GM12878 (cell line): ENCODE measurements around the gene CNTNAP2.

Experiments used
- ASH2L ChIP-seq: fragments of 300-600, 200-600 bp; sonication (generic); IDR thresholded peaks from 2 replicates; pipeline ENCODE4 v1.6.1; 2017; ENCODE audit warnings: low read depth, mild to moderate bottlenecking, borderline replicate concordance
- BACH1 ChIP-seq: fragments of 450-650 bp; IDR thresholded peaks from 2 replicates; pipeline ENCODE4 v1.6.1; 2017; ENCODE audit warnings: mild to moderate bottlenecking, borderline replicate concordance
- CTCF ChIP-seq, 3 experiments: IDR thresholded peaks in 2 of 3; conservative IDR thresholded peaks in 1 of 3; 2 replicates each; pipeline ENCODE4 v1.5.1; 2011; ENCODE audit warnings: low read depth in 3 of 3, low read length in 3 of 3, mild to moderate bottlenecking in 3 of 3, control low read depth in 2 of 3, moderate library complexity in 2 of 3, inconsistent platforms in 1 of 3, mixed read lengths in 1 of 3; ENCODE audit not compliant: control insufficient read depth in 2 of 3, insufficient read depth in 1 of 3; ENCODE audit errors: extremely low read depth in 1 of 3
- DPF2 ChIP-seq: fragments of 450-650 bp; IDR thresholded peaks from 2 replicates; pipeline ENCODE4 v1.6.1; 2017; ENCODE audit warnings: mild to moderate bottlenecking
- NFYB ChIP-seq: IDR thresholded peaks from 2 replicates; pipeline ENCODE4 v1.6.1; 2011; ENCODE audit warnings: low read depth, mild to moderate bottlenecking, low read length, improper control_type of control experiment, moderate library complexity; ENCODE audit not compliant: insufficient read depth
- RAD21 ChIP-seq: IDR thresholded peaks from 2 replicates; pipeline ENCODE4 v1.6.1; 2011; ENCODE audit warnings: mild to moderate bottlenecking, low read depth, low read length, moderate library complexity; ENCODE audit not compliant: insufficient read depth
- RCOR1 ChIP-seq: conservative IDR thresholded peaks from 2 replicates; pipeline ENCODE4 v1.6.1; 2012; ENCODE audit warnings: low read depth, low read length, improper control_type of control experiment
- REST ChIP-seq: IDR thresholded peaks from 2 replicates; pipeline ENCODE4 v1.6.1; 2012; ENCODE audit warnings: mild to moderate bottlenecking, low read depth, low read length
- SKIL ChIP-seq: fragments of 450-650 bp; IDR thresholded peaks from 2 replicates; pipeline ENCODE4 v1.6.1; 2017; ENCODE audit warnings: mild to moderate bottlenecking, low read depth, inconsistent platforms; ENCODE audit not compliant: poor library complexity, severe bottlenecking
- SMARCA5 ChIP-seq: fragments of 450-650 bp; IDR thresholded peaks from 2 replicates; pipeline ENCODE4 v1.6.1; 2017; ENCODE audit warnings: mild to moderate bottlenecking
- USF2 ChIP-seq: IDR thresholded peaks from 2 replicates; pipeline ENCODE4 v1.6.1; 2011; ENCODE audit warnings: low read depth, low read length, improper control_type of control experiment, borderline replicate concordance
- ZNF384 ChIP-seq: IDR thresholded peaks from 2 replicates; pipeline ENCODE4 v1.6.1; 2012; ENCODE audit warnings: low read depth, mild to moderate bottlenecking, low read length, improper control_type of control experiment, borderline replicate concordance
- TF ChIP-seq, protein P1 (sequence below): IDR thresholded peaks from 2 replicates; pipeline ENCODE4 v1.6.1; 2011; ENCODE audit warnings: mild to moderate bottlenecking, low read depth, low read length, moderate library complexity; ENCODE audit not compliant: insufficient replicate concordance
- TF ChIP-seq, protein P2 (sequence below): IDR thresholded peaks from 2 replicates; pipeline ENCODE4 v1.6.1; 2012; ENCODE audit warnings: low read length, inconsistent platforms

DNA sequence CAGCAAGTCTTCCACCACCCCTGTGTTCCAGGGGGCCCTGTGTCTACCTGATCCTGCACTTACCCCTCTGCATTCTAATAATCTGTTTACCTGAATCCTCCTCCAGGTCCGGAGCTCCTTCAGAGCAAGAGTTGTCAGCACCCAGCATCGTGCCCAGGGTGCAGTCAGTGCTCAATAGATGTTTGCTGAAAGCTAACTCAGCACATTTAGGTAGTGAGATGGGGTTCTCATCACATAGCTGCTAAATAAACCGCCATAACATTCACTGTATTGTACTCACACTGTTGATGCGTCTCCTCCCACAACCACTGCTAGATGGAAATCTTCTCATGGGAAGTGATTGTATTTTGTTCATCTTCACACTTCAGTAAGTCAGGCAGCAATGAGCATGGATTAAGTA, 2097.5 kb downstream of the CNTNAP2 start:
- TF ChIP-seq USF2 (no peak), RAD21 (no peak), REST (no peak), SMARCA5 (no peak), CTCF (IDR thresholded peaks at IDR 0.05 in 2 of 3, conservative IDR thresholded peaks at IDR 0.05 in 1 of 3; ENCODE audit: control insufficient read depth in 2 of 3, extremely low read depth in 1 of 3, insufficient read depth in 1 of 3, low read depth in 3 of 3, low read length in 3 of 3) (no peak), NFYB (no peak), RCOR1 (no peak), ZNF384 (no peak), SKIL (no peak), DPF2 (no peak), ASH2L (no peak), BACH1 (no peak)
- TF ChIP-seq, protein P1, sequence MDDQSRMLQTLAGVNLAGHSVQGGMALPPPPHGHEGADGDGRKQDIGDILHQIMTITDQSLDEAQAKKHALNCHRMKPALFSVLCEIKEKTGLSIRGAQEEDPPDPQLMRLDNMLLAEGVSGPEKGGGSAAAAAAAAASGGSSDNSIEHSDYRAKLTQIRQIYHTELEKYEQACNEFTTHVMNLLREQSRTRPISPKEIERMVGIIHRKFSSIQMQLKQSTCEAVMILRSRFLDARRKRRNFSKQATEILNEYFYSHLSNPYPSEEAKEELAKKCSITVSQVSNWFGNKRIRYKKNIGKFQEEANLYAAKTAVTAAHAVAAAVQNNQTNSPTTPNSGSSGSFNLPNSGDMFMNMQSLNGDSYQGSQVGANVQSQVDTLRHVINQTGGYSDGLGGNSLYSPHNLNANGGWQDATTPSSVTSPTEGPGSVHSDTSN = no peak
- TF ChIP-seq, protein P2, sequence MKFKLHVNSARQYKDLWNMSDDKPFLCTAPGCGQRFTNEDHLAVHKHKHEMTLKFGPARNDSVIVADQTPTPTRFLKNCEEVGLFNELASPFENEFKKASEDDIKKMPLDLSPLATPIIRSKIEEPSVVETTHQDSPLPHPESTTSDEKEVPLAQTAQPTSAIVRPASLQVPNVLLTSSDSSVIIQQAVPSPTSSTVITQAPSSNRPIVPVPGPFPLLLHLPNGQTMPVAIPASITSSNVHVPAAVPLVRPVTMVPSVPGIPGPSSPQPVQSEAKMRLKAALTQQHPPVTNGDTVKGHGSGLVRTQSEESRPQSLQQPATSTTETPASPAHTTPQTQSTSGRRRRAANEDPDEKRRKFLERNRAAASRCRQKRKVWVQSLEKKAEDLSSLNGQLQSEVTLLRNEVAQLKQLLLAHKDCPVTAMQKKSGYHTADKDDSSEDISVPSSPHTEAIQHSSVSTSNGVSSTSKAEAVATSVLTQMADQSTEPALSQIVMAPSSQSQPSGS = no peak
